Endothelial cell of umbilical vein (primary cell): Measurements from ENCODE around the gene CYFIP1. TPM values are rescaled to one million over a fixed set of nuclear protein-coding genes. Genes with fewer than 3 reads are reported as not detected.

Experiments used
- BruUV-seq: library from RNA; stranded (reverse); fragments of 400-500 nt; replicated peaks from 2 replicates; lab custom pipeline; 2021; lab: Mats Ljungman, UMichigan
- CTCF ChIA-PET: fragments of 300-600, 350-600 bp; sonication (Branson Sonifier 250); formaldehyde crosslinking; loops from one replicate; lab custom pipeline; 2021; ENCODE audit warnings: antibody characterized with exemption, inconsistent platforms; lab: Charles Lee
- POLR2A ChIA-PET: fragments of 300-600, 350-600 bp; sonication (Branson Sonifier 250); formaldehyde crosslinking; loops from one replicate; lab custom pipeline; 2021; ENCODE audit warnings: antibody characterized with exemption, inconsistent platforms; lab: Charles Lee
- DNase-seq: peaks from one replicate; pipeline ENCODE4 v3.0.0-alpha.2; 2011; ENCODE audit warnings: low read depth, low spot score
- FAIRE-seq: peaks from 2 replicates; lab custom pipeline; 2011; peaks lifted over from hg19 to GRCh38; lab: Jason Lieb, UNC
- H2AFZ ChIP-seq: 2 replicates; pipeline ENCODE4 v1.6.0; 2012; ENCODE audit warnings: low read depth, low read length, control low read depth, inconsistent platforms
- H3K27ac ChIP-seq: 2 replicates; pipeline ENCODE4 v1.5.1; 2011; ENCODE audit warnings: low read depth, mild to moderate bottlenecking, control low read depth, low read length, moderate library complexity; ENCODE audit not compliant: insufficient read depth
- H3K27me3 ChIP-seq, 2 experiments: 2 replicates each; pipeline versions ENCODE4 v1.6.0 to v1.6.1; 2011; ENCODE audit warnings: low read length in 2 of 2, mixed read lengths in 1 of 2; ENCODE audit not compliant: control insufficient read depth in 2 of 2, insufficient read depth in 2 of 2
- H3K36me3 ChIP-seq, 2 experiments: 2 replicates in 1 of 2; 3 replicates in 1 of 2; pipeline ENCODE4 v1.5.1; 2011; ENCODE audit warnings: low read length in 2 of 2, mild to moderate bottlenecking in 1 of 2, moderate library complexity in 1 of 2; ENCODE audit not compliant: control insufficient read depth in 2 of 2, insufficient read depth in 2 of 2; ENCODE audit errors: extremely low read depth in 1 of 2
- H3K4me1 ChIP-seq: 3 replicates; pipeline ENCODE4 v1.5.1; 2011; ENCODE audit warnings: mild to moderate bottlenecking, low read length; ENCODE audit not compliant: control insufficient read depth, insufficient read depth; ENCODE audit errors: extremely low read depth
- H3K4me2 ChIP-seq: 2 replicates; pipeline ENCODE4 v1.6.1; 2011; ENCODE audit warnings: low read length, control low read depth, mixed read lengths; ENCODE audit not compliant: insufficient read depth
- H3K4me3 ChIP-seq, 3 experiments: fragments of 200-600 bp in 1 of 3; sonication (generic), shearing (Covaris generic) in 1 of 3; replicated peaks in 1 of 3; 2 replicates each; pipeline ENCODE4 v1.5.1; 2011 to 2016; ENCODE audit warnings: control low read depth in 3 of 3, low read length in 3 of 3, mild to moderate bottlenecking in 2 of 3, inconsistent platforms in 1 of 3, low read depth in 1 of 3, moderate library complexity in 1 of 3; ENCODE audit not compliant: insufficient read depth in 1 of 3
- H3K79me2 ChIP-seq: 2 replicates; pipeline ENCODE4 v1.6.0; 2012; ENCODE audit warnings: low read length, inconsistent platforms; ENCODE audit not compliant: control insufficient read depth, insufficient read depth
- H3K9ac ChIP-seq: replicated peaks from 2 replicates; pipeline ENCODE3; 2011; ENCODE audit warnings: low read length, control low read depth; ENCODE audit not compliant: insufficient read depth; ENCODE audit errors: extremely low read depth
- H3K9me1 ChIP-seq: replicated peaks from 3 replicates; pipeline ENCODE4 v1.6.0; 2011; ENCODE audit warnings: mild to moderate bottlenecking, low read length; ENCODE audit not compliant: control insufficient read depth, insufficient read depth; ENCODE audit errors: extremely low read depth
- H3K9me3 ChIP-seq: replicated peaks from 2 replicates; pipeline ENCODE4 v1.5.1; 2012; ENCODE audit warnings: low read length, inconsistent platforms; ENCODE audit not compliant: control insufficient read depth, insufficient read depth
- H4K20me1 ChIP-seq: replicated peaks from 2 replicates; pipeline ENCODE3; 2011; ENCODE audit warnings: mild to moderate bottlenecking, low read length; ENCODE audit not compliant: control insufficient read depth, insufficient read depth; ENCODE audit errors: extremely low read depth
- EZH2 ChIP-seq: IDR thresholded peaks from 2 replicates; pipeline ENCODE4 v1.6.1; 2012; ENCODE audit warnings: borderline replicate concordance, low read depth, mild to moderate bottlenecking, moderate library complexity, low read length, inconsistent platforms; ENCODE audit not compliant: severe bottlenecking
- FOS ChIP-seq: IDR thresholded peaks from 2 replicates; pipeline ENCODE4 v1.6.1; 2011; ENCODE audit warnings: mild to moderate bottlenecking, low read length, moderate library complexity, borderline replicate concordance; ENCODE audit not compliant: insufficient read depth
- GATA2 ChIP-seq: IDR thresholded peaks from 2 replicates; pipeline ENCODE4 v1.7.0; 2011; ENCODE audit warnings: low read depth, mild to moderate bottlenecking, moderate library complexity, mixed read lengths, low read length; ENCODE audit not compliant: insufficient read length, insufficient read depth
- JUN ChIP-seq: IDR thresholded peaks from 2 replicates; pipeline ENCODE4 v1.6.1; 2011; ENCODE audit warnings: borderline replicate concordance, low read depth; ENCODE audit not compliant: insufficient read length, insufficient read depth
- MYC ChIP-seq: IDR thresholded peaks from one replicate; pipeline ENCODE4 v1.6.1; 2011; ENCODE audit warnings: mild to moderate bottlenecking, low read depth, low read length
- POLR2AphosphoS5 ChIP-seq: IDR thresholded peaks from 2 replicates; pipeline ENCODE4 v1.6.1; 2012; ENCODE audit warnings: low read depth, mild to moderate bottlenecking, control low read depth, low read length, moderate library complexity; ENCODE audit not compliant: insufficient read depth
- dilution Hi-C: fragments of 300-500 bp; cut with MboI; formaldehyde crosslinking; loops from one replicate; pipeline ENCODE4 v1.15.0; 2019; ENCODE audit warnings: low sequenced_read_pairs; ENCODE audit not compliant: extremely low pct_ligation_motif_present
- intact Hi-C: fragments of 100-400 bp; cut with micrococcal nuclease; formaldehyde crosslinking; loops from one replicate; pipeline ENCODE4 v1.10.0; 2022
- polyA plus RNA-seq, 4 experiments: library from polyadenylated mRNA; depleted of rRNA in 3 of 4; stranded (reverse) in 3 of 4; unstranded in 1 of 4; fragments of >200 nt; gene quantifications; 2 replicates each; pipeline versions ENCODE4 v1.2.1 to v1.2.3, GENCODE V29; 2011 to 2012; ENCODE audit warnings: missing spikeins in 1 of 4
- total RNA-seq: library from RNA; stranded (reverse); gene quantifications from 2 replicates; pipeline ENCODE4 v1.2.3, GENCODE V29; 2021
- TF ChIP-seq, protein P1 (sequence below), 2 donors: IDR thresholded peaks; 1 replicate in 1 of 2; 2 replicates in 1 of 2; pipeline ENCODE4 v1.5.1; 2011; ENCODE audit warnings: low read length in 2 of 2, mild to moderate bottlenecking in 2 of 2, moderate library complexity in 2 of 2, control low read depth in 1 of 2, inconsistent platforms in 1 of 2, low read depth in 1 of 2; ENCODE audit not compliant: insufficient read depth in 1 of 2; ENCODE audit errors: extremely low read depth in 1 of 2

The CYFIP1 gene
- total and polyA plus RNA-seq, 2 donors (not counting 3 experiments of a cell fraction or from before 2014, with no cell fraction given), result 81.4 to 158 TPM

DNA sequence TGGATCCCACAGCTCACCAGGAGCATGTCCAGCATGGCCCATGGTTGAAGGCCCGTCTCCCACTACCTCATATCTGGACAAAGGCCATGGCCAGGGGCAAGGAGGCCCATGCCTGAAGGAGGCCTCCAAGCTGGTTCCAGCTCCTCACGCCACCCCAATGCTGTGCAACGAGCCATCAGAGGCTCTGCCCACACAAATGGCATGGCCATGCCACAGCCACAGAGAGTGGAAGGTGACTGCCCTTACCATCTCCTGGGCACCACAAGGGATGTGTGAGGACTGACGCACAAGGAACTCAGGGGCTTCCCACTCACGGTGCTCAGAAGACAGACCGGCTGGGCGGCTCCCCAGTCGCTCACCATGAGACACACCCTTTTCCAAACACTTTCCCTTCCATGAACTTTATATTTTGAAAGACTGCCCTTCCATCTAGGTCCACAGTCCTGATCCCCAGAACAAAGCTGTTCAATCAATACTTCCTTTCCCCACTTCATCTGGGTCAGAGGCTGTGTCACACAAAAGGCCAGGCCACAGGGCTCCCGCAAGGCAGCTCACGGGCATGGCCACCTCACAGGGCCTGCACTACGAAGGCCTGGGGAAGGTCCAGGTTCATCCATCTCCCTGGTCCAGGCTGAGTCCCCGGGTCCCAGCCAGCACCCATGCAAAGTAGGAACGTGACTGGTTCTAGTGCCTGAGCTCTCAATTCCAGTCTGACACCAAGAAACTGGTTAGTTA, 66.4 kb downstream of the CYFIP1 start:
- Histone ChIP-seq H3K9ac (no peak overlapping the region), H4K20me1 (no peaks in the 10 kb centered on the region), H3K79me2 (no peaks in the 10 kb centered on the region), H3K4me3 (no peak overlapping the region), H3K36me3 (peaks cover 11 to 32% of the 10 kb centered on the region in 2 experiments), H3K4me1 (no peaks in the 10 kb centered on the region), H3K4me2 (no peak overlapping the region), H2AFZ (no peak overlapping the region), H3K9me1 (no peaks in the 10 kb centered on the region), H3K27ac (no peak overlapping the region), H3K9me3 (no peaks in the 10 kb centered on the region), H3K27me3 (no peaks in the 10 kb centered on the region)
- dilution Hi-C loops (no loop called here), intact Hi-C loops (no loop called here)
- no peak for TF ChIP-seq EZH2
- TF ChIP-seq MYC, result no peak
- TF ChIP-seq POLR2AphosphoS5, result no peak
- TF ChIP-seq JUN, result no peak
- no peak for TF ChIP-seq FOS
- TF ChIP-seq, protein P1, sequence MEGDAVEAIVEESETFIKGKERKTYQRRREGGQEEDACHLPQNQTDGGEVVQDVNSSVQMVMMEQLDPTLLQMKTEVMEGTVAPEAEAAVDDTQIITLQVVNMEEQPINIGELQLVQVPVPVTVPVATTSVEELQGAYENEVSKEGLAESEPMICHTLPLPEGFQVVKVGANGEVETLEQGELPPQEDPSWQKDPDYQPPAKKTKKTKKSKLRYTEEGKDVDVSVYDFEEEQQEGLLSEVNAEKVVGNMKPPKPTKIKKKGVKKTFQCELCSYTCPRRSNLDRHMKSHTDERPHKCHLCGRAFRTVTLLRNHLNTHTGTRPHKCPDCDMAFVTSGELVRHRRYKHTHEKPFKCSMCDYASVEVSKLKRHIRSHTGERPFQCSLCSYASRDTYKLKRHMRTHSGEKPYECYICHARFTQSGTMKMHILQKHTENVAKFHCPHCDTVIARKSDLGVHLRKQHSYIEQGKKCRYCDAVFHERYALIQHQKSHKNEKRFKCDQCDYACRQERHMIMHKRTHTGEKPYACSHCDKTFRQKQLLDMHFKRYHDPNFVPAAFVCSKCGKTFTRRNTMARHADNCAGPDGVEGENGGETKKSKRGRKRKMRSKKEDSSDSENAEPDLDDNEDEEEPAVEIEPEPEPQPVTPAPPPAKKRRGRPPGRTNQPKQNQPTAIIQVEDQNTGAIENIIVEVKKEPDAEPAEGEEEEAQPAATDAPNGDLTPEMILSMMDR (IDR thresholded peaks at IDR 0.05; ENCODE audit: extremely low read depth in 1 of 2, insufficient read depth in 1 of 2, low read depth in 1 of 2, low read length in 2 of 2), result no peak
- no peak for TF ChIP-seq GATA2
- FAIRE-seq, result no peak
- ChIA-PET CTCF (interaction anchor here (0.9 kb wide), 1 partner anchor 122 kb away, joined by 3 read pairs; no protein-coding TSS in a partner anchor), POLR2A (no interaction called here)
- no TSS peak for BruUV-seq
- DNase-seq, result no peak
